HFFc6 (cell line): Measurements from ENCODE around the gene ZIC3. TPM values are rescaled to one million over a fixed set of nuclear protein-coding genes. Genes with fewer than 3 reads are reported as not detected.

ENCODE experiments used
- DNase-seq: peaks from one replicate; pipeline ENCODE4 v3.0.0-alpha.2; 2018
- H3K27ac Mint-ChIP-seq: 2 replicates; pipeline ENCODE4 v1.8.0; 2020; ENCODE audit warnings: mild to moderate bottlenecking, mixed read lengths
- H3K27me3 Mint-ChIP-seq: 2 replicates; pipeline ENCODE4 v1.8.0; 2021; ENCODE audit warnings: mild to moderate bottlenecking, moderate library complexity, mixed read lengths; ENCODE audit not compliant: insufficient read depth
- H3K36me3 Mint-ChIP-seq: 2 replicates; pipeline ENCODE4 v1.8.0; 2021; ENCODE audit warnings: low read depth, mixed read lengths
- H3K4me1 Mint-ChIP-seq: 2 replicates; pipeline ENCODE4 v1.8.0; 2020; ENCODE audit warnings: low read depth, mixed read lengths
- H3K4me3 Mint-ChIP-seq: 2 replicates; pipeline ENCODE4 v1.8.0; 2020; ENCODE audit warnings: mild to moderate bottlenecking, moderate library complexity, mixed read lengths
- H3K9me3 Mint-ChIP-seq: 2 replicates; pipeline ENCODE4 v1.8.0; 2020; ENCODE audit warnings: mild to moderate bottlenecking, mixed read lengths
- CTCF ChIP-seq: fragments of 200-600 bp; sonication (generic); IDR thresholded peaks from 2 replicates; pipeline ENCODE4 v1.5.0; 2021; ENCODE audit warnings: antibody characterized with exemption, mild to moderate bottlenecking
- total RNA-seq, 6 experiments: library from RNA; stranded (reverse); fragmentation: NEBNext Ultra II Directional; extraction: Animal tissue kit (Norgen Biotek cat#: 25700); gene quantifications; 2 replicates in 1 of 6; 3 replicates in 5 of 6; pipeline ENCODE4 v1.2.3, GENCODE V29; 2021

Gene ZIC3
- total RNA-seq, 6 experiments from 2014 or later = not detected

- no peaks in the 10 kb centered on the region for H3K4me1 Mint-ChIP-seq
- H3K36me3 Mint-ChIP-seq = no peaks in the 10 kb centered on the region
- no peak for DNase-seq
- peaks cover 5% of the 10 kb centered on the region; the same call in 1 of the 2 replicates for H3K27me3 Mint-ChIP-seq
- no peak overlapping the region for H3K4me3 Mint-ChIP-seq
- H3K9me3 Mint-ChIP-seq = peaks cover 9% of the 10 kb centered on the region
- no peak overlapping the region for H3K27ac Mint-ChIP-seq
- TF ChIP-seq CTCF = no peak
These were observed 2.0 kb upstream of the ZIC3 start for GRCh38 chrX:137563681-137564651.

GRCh38 chrX:137565318-137565904 is 516 bp upstream of the ZIC3 start:
- Mint-ChIP-seq H3K27ac (no peak overlapping the region), H3K9me3 (peaks cover 9% of the 10 kb centered on the region), H3K27me3 (peaks cover 5% of the 10 kb centered on the region; the same call in 1 of the 2 replicates), H3K4me3 (peak overlapping the region; percentile 11; the same call in 1 of the 2 replicates), H3K4me1 (no peaks in the 10 kb centered on the region), H3K36me3 (no peaks in the 10 kb centered on the region)
- TF ChIP-seq CTCF = no peak
- DNase-seq = no peak

- Mint-ChIP-seq H3K4me3 (no peak overlapping the region), H3K27ac (no peak overlapping the region), H3K36me3 (no peaks in the 10 kb centered on the region), H3K9me3 (peaks cover 9% of the 10 kb centered on the region), H3K27me3 (0 out of 2 replicates have a peak, but pooled peaks cover 5% of the 10 kb centered on the region), H3K4me1 (no peaks in the 10 kb centered on the region)
- no peak for DNase-seq
- TF ChIP-seq CTCF = no peak
These were observed 1.1 kb downstream of the ZIC3 start for GRCh38 chrX:137566746-137567679.

GRCh38 chrX:137567682-137568232 is 1.8 kb downstream of the ZIC3 start:
- TF ChIP-seq CTCF = no peak
- no peak for DNase-seq
- Mint-ChIP-seq H3K27ac (no peak overlapping the region), H3K4me3 (no peak overlapping the region), H3K4me1 (no peaks in the 10 kb centered on the region), H3K27me3 (0 out of 2 replicates have a peak, but pooled peaks cover 5% of the 10 kb centered on the region), H3K36me3 (no peaks in the 10 kb centered on the region), H3K9me3 (peaks cover 9% of the 10 kb centered on the region)
